GM21515 (cell line): ENCODE results near the gene KCNH1.

Experiments
- ATAC-seq: cut with Tn5 transposase; IDR thresholded peaks from one replicate; pipeline ENCODE4 v1.9.1; 2021; ENCODE audit not compliant: unreplicated experiment

KCNH1 gene

GRCh38 chr1:210882414-210883221, 251.3 kb downstream of the KCNH1 start:
- no peak for ATAC-seq

- ATAC-seq, result no peak
These were observed 255.4 kb downstream of the KCNH1 start for GRCh38 chr1:210878564-210878963.

GRCh38 chr1:210876275-210876674, 257.7 kb downstream of the KCNH1 start:
- no peak for ATAC-seq

GRCh38 chr1:210866532-210866931, 267.4 kb downstream of the KCNH1 start:
- no peak for ATAC-seq

- ATAC-seq, result no peak
These were observed 276.2 kb downstream of the KCNH1 start for GRCh38 chr1:210857705-210858104.

- no peak for ATAC-seq
These were observed 276.7 kb downstream of the KCNH1 start for GRCh38 chr1:210857146-210857663.

- no peak for ATAC-seq
These were observed 278.5 kb downstream of the KCNH1 start for GRCh38 chr1:210855440-210855839.

GRCh38 chr1:210853276-210853675, 280.7 kb downstream of the KCNH1 start:
- ATAC-seq, result no peak

- ATAC-seq, result no peak
These were observed 283.4 kb downstream of the KCNH1 start for GRCh38 chr1:210850556-210850955.

GRCh38 chr1:210848474-210848873, 285.5 kb downstream of the KCNH1 start:
- no peak for ATAC-seq

GRCh38 chr1:210841926-210842625, 291.9 kb downstream of the KCNH1 start:
- ATAC-seq, result no peak

GRCh38 chr1:210830034-210831028, 303.6 kb downstream of the KCNH1 start:
- no peak for ATAC-seq

GRCh38 chr1:210828996-210829596, 304.9 kb downstream of the KCNH1 start:
- no peak for ATAC-seq

- ATAC-seq, result no peak
These were observed 306.5 kb downstream of the KCNH1 start for GRCh38 chr1:210827481-210827880.

- no peak for ATAC-seq
These were observed 307.3 kb downstream of the KCNH1 start for GRCh38 chr1:210826686-210827085.

- ATAC-seq, result no peak
These were observed 311.0 kb downstream of the KCNH1 start for GRCh38 chr1:210822932-210823331.

GRCh38 chr1:210822241-210822640, 311.7 kb downstream of the KCNH1 start:
- no peak for ATAC-seq

GRCh38 chr1:210821615-210822014, 312.3 kb downstream of the KCNH1 start:
- ATAC-seq, result no peak

GRCh38 chr1:210819266-210819665, 314.7 kb downstream of the KCNH1 start:
- no peak for ATAC-seq
